Astrocyte (in vitro differentiated cells and primary cell): ENCODE results near the gene MLH1. TPM values are rescaled to one million over a fixed set of nuclear protein-coding genes. Genes with fewer than 3 reads are reported as not detected.

Source experiments
- DNase-seq: peaks from one replicate; pipeline ENCODE4 v3.0.0-alpha.2; 2010; ENCODE audit warnings: low read depth
- FAIRE-seq: peaks from 2 replicates; lab custom pipeline; 2011; peaks lifted over from hg19 to GRCh38; lab: Jason Lieb, UNC
- H2AFZ ChIP-seq: 2 replicates; pipeline ENCODE4 v1.6.0; 2012; ENCODE audit warnings: low read depth, low read length, inconsistent platforms
- H3K27ac ChIP-seq: 2 replicates; pipeline ENCODE4 v1.5.1; 2011; ENCODE audit warnings: low read depth, low read length, inconsistent platforms
- H3K27me3 ChIP-seq: 2 replicates; pipeline ENCODE4 v1.6.0; 2011; ENCODE audit warnings: low read length, inconsistent platforms; ENCODE audit not compliant: insufficient read depth
- H3K36me3 ChIP-seq: 2 replicates; pipeline ENCODE4 v1.5.1; 2011; ENCODE audit warnings: low read length, inconsistent platforms; ENCODE audit not compliant: insufficient read depth
- H3K4me1 ChIP-seq: 2 replicates; pipeline ENCODE4 v1.5.1; 2011; ENCODE audit warnings: low read length, inconsistent platforms; ENCODE audit not compliant: insufficient read depth
- H3K4me2 ChIP-seq: 2 replicates; pipeline ENCODE4 v1.6.0; 2012; ENCODE audit warnings: low read length, inconsistent platforms
- H3K4me3 ChIP-seq: 2 replicates; pipeline ENCODE4 v1.5.1; 2011; ENCODE audit warnings: low read depth, mild to moderate bottlenecking, low read length, inconsistent platforms; ENCODE audit not compliant: insufficient read depth
- H3K79me2 ChIP-seq: 2 replicates; pipeline ENCODE4 v1.6.0; 2012; ENCODE audit warnings: mild to moderate bottlenecking, low read length, inconsistent platforms; ENCODE audit not compliant: insufficient read depth
- H3K9ac ChIP-seq: 2 replicates; pipeline ENCODE4 v1.6.0; 2012; ENCODE audit warnings: mild to moderate bottlenecking, low read length, inconsistent platforms
- H3K9me3 ChIP-seq: 2 replicates; pipeline ENCODE4 v1.5.1; 2012; ENCODE audit warnings: low read depth, mild to moderate bottlenecking, low read length, inconsistent platforms; ENCODE audit not compliant: insufficient read depth
- H4K20me1 ChIP-seq: 2 replicates; pipeline ENCODE4 v1.6.0; 2012; ENCODE audit warnings: low read length, inconsistent platforms; ENCODE audit not compliant: insufficient read depth
- H3K27ac Mint-ChIP-seq: one replicate; pipeline ENCODE4 v1.8.0; 2021; ENCODE audit warnings: mild to moderate bottlenecking, mixed read lengths; ENCODE audit not compliant: unreplicated experiment
- H3K27me3 Mint-ChIP-seq: one replicate; pipeline ENCODE4 v1.8.0; 2021; ENCODE audit warnings: low read depth, mixed read lengths; ENCODE audit not compliant: unreplicated experiment
- H3K36me3 Mint-ChIP-seq: one replicate; pipeline ENCODE4 v1.8.0; 2021; ENCODE audit warnings: low read depth, mixed read lengths; ENCODE audit not compliant: unreplicated experiment
- H3K4me1 Mint-ChIP-seq: one replicate; pipeline ENCODE4 v1.8.0; 2021; ENCODE audit warnings: low read depth, mixed read lengths; ENCODE audit not compliant: unreplicated experiment
- H3K4me3 Mint-ChIP-seq: one replicate; pipeline ENCODE4 v1.8.0; 2021; ENCODE audit warnings: mild to moderate bottlenecking, moderate library complexity, mixed read lengths; ENCODE audit not compliant: unreplicated experiment
- H3K9me3 Mint-ChIP-seq: one replicate; pipeline ENCODE4 v1.8.0; 2021; ENCODE audit warnings: mild to moderate bottlenecking, mixed read lengths; ENCODE audit not compliant: unreplicated experiment
- EZH2 ChIP-seq: IDR thresholded peaks from 2 replicates; pipeline ENCODE4 v1.6.1; 2012; ENCODE audit warnings: mild to moderate bottlenecking, low read length, inconsistent platforms; ENCODE audit not compliant: insufficient read depth
- total RNA-seq: library from RNA; stranded (reverse); gene quantifications from 2 replicates; pipeline ENCODE4 v1.2.1, GENCODE V29; 2021
- TF ChIP-seq, protein P1 (sequence below): IDR thresholded peaks from 2 replicates; pipeline ENCODE4 v1.5.1; 2011; ENCODE audit warnings: low read depth, mild to moderate bottlenecking, inconsistent platforms, low read length, moderate library complexity; ENCODE audit not compliant: insufficient read depth

The MLH1 gene
- total RNA-seq, 1 donor from 2014 or later, result 32.0 TPM

DNA sequence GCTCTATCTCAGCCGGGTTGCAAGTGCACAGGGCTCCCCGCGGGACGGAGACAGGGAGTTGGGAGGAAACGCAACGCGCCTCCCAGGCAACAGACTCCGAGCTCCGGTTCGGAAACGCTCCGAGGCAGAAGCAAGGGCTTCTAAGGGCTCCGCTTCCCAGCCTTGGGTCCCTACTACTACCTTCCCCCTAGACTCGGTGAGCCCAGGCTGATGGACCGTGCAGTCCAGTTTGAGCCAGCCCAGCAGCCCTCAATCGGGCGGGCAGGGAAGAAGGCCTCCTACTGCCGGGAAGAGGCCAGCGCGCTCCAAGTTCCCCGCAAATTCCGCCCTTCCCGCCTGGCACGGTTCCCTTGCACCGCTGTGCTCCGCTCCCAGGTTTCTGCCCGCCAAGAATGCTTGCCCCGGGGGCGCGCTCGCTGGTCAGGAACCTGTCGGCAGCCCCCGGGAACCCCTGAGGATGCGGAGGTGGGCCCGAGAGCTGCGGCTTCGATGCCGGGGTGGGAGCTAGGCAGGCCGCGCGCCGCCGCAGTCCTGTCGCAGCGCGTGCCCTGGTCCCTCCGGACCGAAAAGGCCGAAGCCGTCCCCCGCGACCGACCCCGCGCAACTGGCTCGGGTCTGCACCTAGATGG, 49.2 kb upstream of the MLH1 start:
- Mint-ChIP-seq H3K4me3 (peak overlapping the region; percentile 77), H3K9me3 (peaks cover 11% of the 10 kb centered on the region), H3K27me3 (peaks cover 25% of the 10 kb centered on the region), H3K4me1 (peaks cover 10% of the 10 kb centered on the region), H3K27ac (peak overlapping the region; percentile 53), H3K36me3 (no peaks in the 10 kb centered on the region)
- Histone ChIP-seq H3K27ac (peak overlapping the region; percentile 38), H4K20me1 (no peaks in the 10 kb centered on the region), H3K9me3 (no peaks in the 10 kb centered on the region), H3K79me2 (no peaks in the 10 kb centered on the region), H3K27me3 (no peaks in the 10 kb centered on the region), H2AFZ (peak overlapping the region; percentile 97), H3K4me1 (peaks cover 3% of the 10 kb centered on the region), H3K9ac (peak overlapping the region; percentile 82), H3K4me2 (peak overlapping the region; percentile 99), H3K4me3 (peak overlapping the region; percentile 71), H3K36me3 (no peaks in the 10 kb centered on the region)
- FAIRE-seq, result no peak
- peak; percentile 52 for DNase-seq
- TF ChIP-seq, protein P1, sequence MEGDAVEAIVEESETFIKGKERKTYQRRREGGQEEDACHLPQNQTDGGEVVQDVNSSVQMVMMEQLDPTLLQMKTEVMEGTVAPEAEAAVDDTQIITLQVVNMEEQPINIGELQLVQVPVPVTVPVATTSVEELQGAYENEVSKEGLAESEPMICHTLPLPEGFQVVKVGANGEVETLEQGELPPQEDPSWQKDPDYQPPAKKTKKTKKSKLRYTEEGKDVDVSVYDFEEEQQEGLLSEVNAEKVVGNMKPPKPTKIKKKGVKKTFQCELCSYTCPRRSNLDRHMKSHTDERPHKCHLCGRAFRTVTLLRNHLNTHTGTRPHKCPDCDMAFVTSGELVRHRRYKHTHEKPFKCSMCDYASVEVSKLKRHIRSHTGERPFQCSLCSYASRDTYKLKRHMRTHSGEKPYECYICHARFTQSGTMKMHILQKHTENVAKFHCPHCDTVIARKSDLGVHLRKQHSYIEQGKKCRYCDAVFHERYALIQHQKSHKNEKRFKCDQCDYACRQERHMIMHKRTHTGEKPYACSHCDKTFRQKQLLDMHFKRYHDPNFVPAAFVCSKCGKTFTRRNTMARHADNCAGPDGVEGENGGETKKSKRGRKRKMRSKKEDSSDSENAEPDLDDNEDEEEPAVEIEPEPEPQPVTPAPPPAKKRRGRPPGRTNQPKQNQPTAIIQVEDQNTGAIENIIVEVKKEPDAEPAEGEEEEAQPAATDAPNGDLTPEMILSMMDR, result no peak
- no peak for TF ChIP-seq EZH2

DNA sequence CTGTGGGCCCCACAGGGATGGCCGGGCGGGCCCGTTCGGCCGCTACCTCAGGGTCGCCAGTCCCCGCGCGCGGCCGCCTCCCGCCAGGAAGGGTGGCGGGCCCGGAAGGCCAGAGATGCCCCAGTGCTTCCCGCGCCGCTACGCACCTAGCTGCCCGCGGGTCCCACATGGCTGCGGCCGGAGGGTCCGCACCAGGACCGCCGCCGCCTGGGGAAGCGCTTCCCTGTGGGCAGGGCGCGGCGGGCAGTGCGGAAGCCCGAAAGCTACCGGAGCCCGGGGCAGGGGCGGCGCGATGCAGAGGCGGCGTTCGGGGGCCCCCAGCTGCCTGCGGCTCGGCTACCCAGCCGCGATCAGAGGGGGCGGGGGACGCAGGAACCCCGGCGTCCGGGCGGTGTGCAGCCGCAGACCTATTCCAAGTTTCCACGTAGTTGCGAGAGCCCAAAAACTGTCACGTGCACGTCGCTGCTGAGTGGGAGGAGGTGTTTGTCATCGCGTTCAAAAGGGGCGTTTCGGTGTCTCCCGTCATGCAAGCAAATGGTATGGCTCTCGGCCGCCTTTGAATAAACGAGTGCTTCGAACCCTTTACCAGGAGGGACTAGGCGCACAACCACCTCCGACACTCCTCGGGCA, 48.6 kb upstream of the MLH1 start, which contains the start of gene TRANK1:
TRANK1 (minus strand) TSS at position 414 of the 630 bp plus-strand sequence; CDS start at position 169, 245 bp downstream.
- Mint-ChIP-seq H3K4me1 (peaks cover 10% of the 10 kb centered on the region), H3K36me3 (no peaks in the 10 kb centered on the region), H3K27me3 (peaks cover 25% of the 10 kb centered on the region), H3K4me3 (peak within 1 kb of the TSS; percentile 77), H3K27ac (peak within 1 kb of the TSS; percentile 53), H3K9me3 (peaks cover 11% of the 10 kb centered on the region)
- Histone ChIP-seq H3K36me3 (no peaks in the 10 kb centered on the region), H3K79me2 (no peaks in the 10 kb centered on the region), H2AFZ (peak within 1 kb of the TSS; percentile 97), H3K27ac (peak within 1 kb of the TSS; percentile 38), H3K4me3 (peak within 1 kb of the TSS; percentile 71), H3K9ac (peak within 1 kb of the TSS; percentile 82), H3K9me3 (no peaks in the 10 kb centered on the region), H3K27me3 (no peaks in the 10 kb centered on the region), H3K4me1 (peaks cover 3% of the 10 kb centered on the region), H3K4me2 (peak within 1 kb of the TSS; percentile 99), H4K20me1 (no peaks in the 10 kb centered on the region)
- DNase-seq, result no peak
- no peak for FAIRE-seq
- TF ChIP-seq, protein P1, result no peak
- no peak for TF ChIP-seq EZH2
